PC-3 (cell line): ENCODE results near the gene ACKR3. TPM values are rescaled to one million over a fixed set of nuclear protein-coding genes. Genes with fewer than 3 reads are reported as not detected.

Experiments used
- ATAC-seq: fragments of 200-7000 bp; cut with Tn5 transposase; 2 replicates; pipeline ENCODE4 v1.9.1; 2020; ENCODE audit warnings: mild to moderate bottlenecking, moderate library complexity
- BruUV-seq: library from RNA; stranded (reverse); fragments of 400-500 nt; replicated peaks from 2 replicates; lab custom pipeline; 2021; lab: Mats Ljungman, UMichigan
- CTCF ChIA-PET: fragments of 300-600 bp; sonication (Branson Sonifier 250); formaldehyde crosslinking; loops from one replicate; lab custom pipeline; 2022; ENCODE audit warnings: antibody characterized with exemption; lab: Charles Lee
- POLR2A ChIA-PET: fragments of 300-600 bp; sonication (Branson Sonifier 250); formaldehyde crosslinking; loops from one replicate; lab custom pipeline; 2022; ENCODE audit warnings: antibody characterized with exemption; ENCODE audit not compliant: unreplicated experiment; lab: Charles Lee
- DNase-seq: peaks from one replicate; pipeline ENCODE4 v3.0.0-alpha.2; 2015
- H2AFZ ChIP-seq: fragments of 300-600 bp; sonication (generic); 2 replicates; pipeline ENCODE4 v1.6.0; 2016; ENCODE audit warnings: antibody characterized with exemption, low read length
- H3F3A ChIP-seq: fragments of 300-600 bp; sonication (generic); one replicate; pipeline ENCODE4 v1.6.0; 2017; ENCODE audit warnings: antibody characterized with exemption, low read length, control low read depth, mild to moderate bottlenecking; ENCODE audit not compliant: unreplicated experiment
- H3K27ac ChIP-seq: fragments of 300-600 bp; sonication (generic); 2 replicates; pipeline ENCODE4 v1.5.1; 2016; ENCODE audit warnings: mild to moderate bottlenecking, low read length
- H3K27me3 ChIP-seq: fragments of 300-600 bp; sonication (generic); 2 replicates; pipeline ENCODE4 v1.6.1; 2016; ENCODE audit warnings: low read length, mixed read lengths
- H3K36me3 ChIP-seq: fragments of 300-600 bp; sonication (generic); 2 replicates; pipeline ENCODE4 v1.6.1; 2016; ENCODE audit warnings: low read depth, mixed run types, low read length, mixed read lengths
- H3K4me1 ChIP-seq: fragments of 300-600 bp; sonication (generic); 2 replicates; pipeline ENCODE4 v1.5.1; 2016; ENCODE audit warnings: low read length; ENCODE audit not compliant: insufficient read depth
- H3K4me2 ChIP-seq: fragments of 300-600 bp; sonication (generic); 2 replicates; pipeline ENCODE4 v1.6.0; 2016; ENCODE audit warnings: low read length
- H3K4me3 ChIP-seq: fragments of 300-600 bp; sonication (generic); 2 replicates; pipeline ENCODE4 v1.5.1; 2016; ENCODE audit warnings: mild to moderate bottlenecking, low read length, mixed read lengths
- H3K79me2 ChIP-seq: fragments of 300-600 bp; sonication (generic); 2 replicates; pipeline ENCODE4 v1.6.1; 2017; ENCODE audit warnings: low read length, mixed read lengths
- H3K9ac ChIP-seq: fragments of 300-600 bp; sonication (generic); 2 replicates; pipeline ENCODE4 v1.6.0; 2016; ENCODE audit warnings: mild to moderate bottlenecking, low read length
- H3K9me2 ChIP-seq: fragments of 300-600 bp; sonication (generic); replicated peaks from 2 replicates; pipeline ENCODE4 v1.6.1; 2016; ENCODE audit warnings: mixed run types, low read length, mixed read lengths
- H3K9me3 ChIP-seq: fragments of 300-600 bp; sonication (generic); 2 replicates; pipeline ENCODE4 v1.6.1; 2016; ENCODE audit warnings: low read length, mixed read lengths
- H4K20me1 ChIP-seq: fragments of 300-600 bp; sonication (generic); 2 replicates; pipeline ENCODE4 v1.6.1; 2016; ENCODE audit warnings: low read length, mixed read lengths
- CTCF ChIP-seq: fragments of 300-600 bp; sonication (generic); conservative IDR thresholded peaks from 2 replicates; pipeline ENCODE4 v1.5.1; 2017; ENCODE audit warnings: antibody characterized with exemption, low read depth, mild to moderate bottlenecking, low read length
- EZH2 ChIP-seq: fragments of 300-600 bp; sonication (generic); IDR thresholded peaks from one replicate; pipeline ENCODE4 v1.6.1; 2017; ENCODE audit warnings: antibody characterized with exemption, mild to moderate bottlenecking, low read length; ENCODE audit not compliant: unreplicated experiment
- EZH2phosphoT487 ChIP-seq: fragments of 300-600 bp; sonication (generic); IDR thresholded peaks from 2 replicates; pipeline ENCODE4 v1.6.1; 2018; ENCODE audit warnings: mild to moderate bottlenecking, antibody characterized with exemption, low read length, borderline replicate concordance
- intact Hi-C: fragments of 100-400 bp; cut with micrococcal nuclease; formaldehyde crosslinking; loops from 2 replicates; pipeline ENCODE4 v1.9.0; 2023
- total RNA-seq: library from RNA; depleted of rRNA; stranded (reverse); fragments of >200 nt; gene quantifications from 2 replicates; pipeline ENCODE4 v1.2.3, GENCODE V29; 2014

ACKR3 gene
- total RNA-seq, 1 experiment from 2014 or later = 3.1 TPM

- ATAC-seq = no peak
- no peak overlapping the region for H3K9ac ChIP-seq
- no peaks in the 10 kb centered on the region for H3K4me1 ChIP-seq
- BruUV-seq = no TSS peak
- H2AFZ ChIP-seq = no peak overlapping the region
- ChIA-PET CTCF (no interaction called here), POLR2A (no interaction called here)
- no peak for DNase-seq
- H3K9me3 ChIP-seq = no peaks in the 10 kb centered on the region
- H3K79me2 ChIP-seq = no peaks in the 10 kb centered on the region
- no peaks in the 10 kb centered on the region for H3K27me3 ChIP-seq
- H4K20me1 ChIP-seq = no peaks in the 10 kb centered on the region
- no peak overlapping the region for H3K4me2 ChIP-seq
- H3K4me3 ChIP-seq = no peak overlapping the region
- intact Hi-C loops = no loop called here
- H3K27ac ChIP-seq = no peak overlapping the region
- H3F3A ChIP-seq = no peaks in the 10 kb centered on the region
- H3K9me2 ChIP-seq = no peaks in the 10 kb centered on the region
- TF ChIP-seq EZH2phosphoT487 (no peak), CTCF (no peak), EZH2 (no peak)
- no peaks in the 10 kb centered on the region for H3K36me3 ChIP-seq
These were observed 25.3 kb upstream of the ACKR3 start for GRCh38 chr2:236544362-236544761.

- ATAC-seq (no peak), DNase-seq (no peak)
- no peak for TF ChIP-seq EZH2phosphoT487
- no peak for TF ChIP-seq EZH2
- no peak for TF ChIP-seq CTCF
- H3K79me2 ChIP-seq = no peaks in the 10 kb centered on the region
- H3K36me3 ChIP-seq = no peaks in the 10 kb centered on the region
- H4K20me1 ChIP-seq = no peaks in the 10 kb centered on the region
- no peak overlapping the region for H3K9ac ChIP-seq
- no peaks in the 10 kb centered on the region for H3F3A ChIP-seq
- no peaks in the 10 kb centered on the region for H3K27me3 ChIP-seq
- ChIA-PET POLR2A (no interaction called here), CTCF (no interaction called here)
- no peaks in the 10 kb centered on the region for H3K9me2 ChIP-seq
- intact Hi-C loops = no loop called here
- H3K9me3 ChIP-seq = no peaks in the 10 kb centered on the region
- H3K4me2 ChIP-seq = no peak overlapping the region
- H3K4me3 ChIP-seq = no peak overlapping the region
- no peak overlapping the region for H3K27ac ChIP-seq
- BruUV-seq = no TSS peak
- H2AFZ ChIP-seq = no peak overlapping the region
- H3K4me1 ChIP-seq = no peaks in the 10 kb centered on the region
These were observed 24.4 kb upstream of the ACKR3 start for GRCh38 chr2:236545248-236545658.

- intact Hi-C loops = no loop called here
- Histone ChIP-seq H3K27ac (no peak overlapping the region), H3K79me2 (no peaks in the 10 kb centered on the region), H3F3A (no peaks in the 10 kb centered on the region), H3K36me3 (no peaks in the 10 kb centered on the region), H2AFZ (no peak overlapping the region), H3K4me2 (no peak overlapping the region), H3K27me3 (no peaks in the 10 kb centered on the region), H3K9ac (no peak overlapping the region), H3K9me2 (no peaks in the 10 kb centered on the region), H3K9me3 (no peaks in the 10 kb centered on the region), H4K20me1 (no peaks in the 10 kb centered on the region), H3K4me1 (no peaks in the 10 kb centered on the region), H3K4me3 (no peak overlapping the region)
- ChIA-PET CTCF (no interaction called here), POLR2A (no interaction called here)
- TF ChIP-seq CTCF (no peak), EZH2phosphoT487 (no peak), EZH2 (no peak)
- BruUV-seq = no TSS peak
- ATAC-seq (no peak), DNase-seq (no peak)
These were observed 23.7 kb upstream of the ACKR3 start for GRCh38 chr2:236545814-236546480.
